ENCODE measurements around the gene KIAA0232. TPM values are rescaled to one million over a fixed set of nuclear protein-coding genes. Genes with fewer than 3 reads are reported as not detected.
A peak's percentile ranks its signal among the peaks of the same experiment; 100 is the strongest.

Gene KIAA0232
- total RNA-seq, 4 donors from 2014 or later: 39.4 to 66.6 (median 47.1) TPM

- no peaks in the 10 kb centered on the region for H3K27me3 ChIP-seq
- TF ChIP-seq POLR2AphosphoS5 (IDR thresholded peaks at IDR 0.05): no peak
- TF ChIP-seq EP300 (IDR thresholded peaks at IDR 0.05): no peak
- TF ChIP-seq CTCF (IDR thresholded peaks at IDR 0.05): no peak
- TF ChIP-seq POLR2A (IDR thresholded peaks at IDR 0.05): no peak
- no peaks in the 10 kb centered on the region for H3K9me3 ChIP-seq
- H3K27ac ChIP-seq: peak overlapping the region in 1 of 4 donors; percentile 9
- no peak overlapping the region for H3K4me3 ChIP-seq
- no peak for ATAC-seq
- no peaks in the 10 kb centered on the region for H3K36me3 ChIP-seq
- 31 to 58% methylated on average over 2 to 3 of the region's 4 CpGs for WGBS, 2 donors (ENCODE audit: low coverage in 1 of 2)
- peaks cover 4 to 87% (median 37%) of the 10 kb centered on the region in 3 donors for H3K4me1 ChIP-seq
Measured at GRCh38 chr4:6912441-6912840, 129.9 kb downstream of the KIAA0232 start.

GRCh38 chr4:6913350-6913905 lies 130.9 kb downstream of the KIAA0232 start:
- H3K27ac ChIP-seq: no peak overlapping the region
- 83 to 90% methylated on average over 4 to 6 of the region's 6 CpGs for WGBS, 2 donors (ENCODE audit: low coverage in 1 of 2)
- H3K36me3 ChIP-seq: no peaks in the 10 kb centered on the region
- ATAC-seq: no peak
- H3K27me3 ChIP-seq: no peaks in the 10 kb centered on the region
- H3K9me3 ChIP-seq: no peaks in the 10 kb centered on the region
- no peak overlapping the region for H3K4me3 ChIP-seq
- TF ChIP-seq CTCF (IDR thresholded peaks at IDR 0.05) (no peak), POLR2A (IDR thresholded peaks at IDR 0.05) (no peak), EP300 (IDR thresholded peaks at IDR 0.05) (no peak), POLR2AphosphoS5 (IDR thresholded peaks at IDR 0.05) (no peak)
- peaks cover 6 to 87% (median 34%) of the 10 kb centered on the region in 3 donors for H3K4me1 ChIP-seq

GRCh38 chr4:6914448-6914847 lies 131.9 kb downstream of the KIAA0232 start:
- ATAC-seq: no peak
- H3K27ac ChIP-seq: peak overlapping the region in 1 of 4 donors; percentile 77
- no peak for TF ChIP-seq POLR2AphosphoS5 (IDR thresholded peaks at IDR 0.05)
- TF ChIP-seq POLR2A (IDR thresholded peaks at IDR 0.05): no peak
- TF ChIP-seq EP300 (IDR thresholded peaks at IDR 0.05): no peak
- TF ChIP-seq CTCF (IDR thresholded peaks at IDR 0.05): no peak
- WGBS, 2 donors (ENCODE audit: low coverage in 1 of 2): 79 to 82% methylated on average over 4 to 7 of the region's 9 CpGs
- H3K4me1 ChIP-seq: peaks cover 6 to 92% (median 30%) of the 10 kb centered on the region in 3 donors
- no peaks in the 10 kb centered on the region for H3K27me3 ChIP-seq
- no peak overlapping the region for H3K4me3 ChIP-seq
- no peaks in the 10 kb centered on the region for H3K9me3 ChIP-seq
- no peaks in the 10 kb centered on the region for H3K36me3 ChIP-seq

- H3K27ac ChIP-seq: peak overlapping the region in 3 of 4 donors; percentile 26 to 80 (median 77)
- no peak for ATAC-seq
Measured at GRCh38 chr4:6915041-6916005, 132.8 kb downstream of the KIAA0232 start.

More at GRCh38 chr4:6915041-6916005, 132.8 kb downstream of the KIAA0232 start:
- Histone ChIP-seq H3K27me3 (no peaks in the 10 kb centered on the region), H3K4me3 (no peak overlapping the region), H3K4me1 (peaks cover 6 to 98% (median 29%) of the 10 kb centered on the region in 3 donors), H3K36me3 (no peaks in the 10 kb centered on the region), H3K9me3 (no peaks in the 10 kb centered on the region)
- no peak for TF ChIP-seq POLR2A (IDR thresholded peaks at IDR 0.05)
- no peak for TF ChIP-seq CTCF (IDR thresholded peaks at IDR 0.05)
- no peak for TF ChIP-seq EP300 (IDR thresholded peaks at IDR 0.05)
- no peak for TF ChIP-seq POLR2AphosphoS5 (IDR thresholded peaks at IDR 0.05)
- 94% methylated on average over 5 of the region's 18 CpGs; no CpG with 5 or more reads in 1 of the 2 donors for WGBS, 2 donors (ENCODE audit: low coverage in 1 of 2)

Measured in gastroesophageal sphincter (tissue), 4 donors.